Measurements from ENCODE around the gene SLC9A3.

DNA sequence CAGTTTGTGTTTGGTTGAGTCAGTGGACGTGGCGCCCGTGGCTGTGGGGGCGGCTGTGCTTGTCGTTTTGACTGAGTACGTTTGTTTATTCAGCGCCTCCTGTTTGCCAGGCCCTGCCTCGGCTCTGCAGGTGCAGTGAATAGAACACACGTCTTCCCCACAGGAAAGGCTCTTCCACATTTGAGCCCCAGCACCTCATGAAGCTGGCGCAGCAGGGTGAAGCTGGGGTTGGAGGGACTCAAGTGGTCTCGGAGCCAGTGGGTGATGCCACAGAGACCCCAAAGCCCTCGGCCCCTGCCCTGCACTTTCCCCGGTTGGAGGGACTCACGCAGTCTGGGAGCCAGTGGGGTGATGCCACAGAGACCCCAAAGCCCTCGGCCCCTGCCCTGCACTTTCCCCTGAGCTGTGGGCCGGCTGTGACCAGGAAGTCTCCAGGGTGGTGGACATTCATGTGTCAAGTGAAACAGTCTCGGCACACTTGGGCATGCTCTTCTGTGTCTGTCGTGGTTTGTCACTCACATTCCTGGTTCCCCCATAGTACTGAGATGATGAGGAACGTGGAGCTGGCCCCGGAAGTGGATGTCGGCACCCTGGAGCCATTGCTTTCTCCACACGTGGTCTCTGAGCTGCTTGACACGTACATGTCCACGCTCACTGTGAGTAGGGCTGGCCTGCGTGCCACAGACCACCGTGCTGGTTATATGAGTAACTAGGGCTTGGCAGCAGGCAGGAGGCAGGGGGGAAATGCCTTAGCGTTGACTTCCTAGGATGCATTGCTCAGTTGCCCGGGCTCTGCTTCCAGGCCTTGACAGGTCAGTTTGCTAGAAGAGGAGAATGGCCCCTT is 67.7 kb downstream of the SLC9A3 start:
- TF ChIP-seq CTCF (IDR thresholded peaks at IDR 0.05; ENCODE audit: low read depth, low read length, poor library complexity, severe bottlenecking): no peak
- TF ChIP-seq EZH2phosphoT487 (IDR thresholded peaks at IDR 0.05; ENCODE audit: borderline replicate concordance, low read length): no peak
